ENCODE results near the gene PLPPR3.

Gene PLPPR3

DNA sequence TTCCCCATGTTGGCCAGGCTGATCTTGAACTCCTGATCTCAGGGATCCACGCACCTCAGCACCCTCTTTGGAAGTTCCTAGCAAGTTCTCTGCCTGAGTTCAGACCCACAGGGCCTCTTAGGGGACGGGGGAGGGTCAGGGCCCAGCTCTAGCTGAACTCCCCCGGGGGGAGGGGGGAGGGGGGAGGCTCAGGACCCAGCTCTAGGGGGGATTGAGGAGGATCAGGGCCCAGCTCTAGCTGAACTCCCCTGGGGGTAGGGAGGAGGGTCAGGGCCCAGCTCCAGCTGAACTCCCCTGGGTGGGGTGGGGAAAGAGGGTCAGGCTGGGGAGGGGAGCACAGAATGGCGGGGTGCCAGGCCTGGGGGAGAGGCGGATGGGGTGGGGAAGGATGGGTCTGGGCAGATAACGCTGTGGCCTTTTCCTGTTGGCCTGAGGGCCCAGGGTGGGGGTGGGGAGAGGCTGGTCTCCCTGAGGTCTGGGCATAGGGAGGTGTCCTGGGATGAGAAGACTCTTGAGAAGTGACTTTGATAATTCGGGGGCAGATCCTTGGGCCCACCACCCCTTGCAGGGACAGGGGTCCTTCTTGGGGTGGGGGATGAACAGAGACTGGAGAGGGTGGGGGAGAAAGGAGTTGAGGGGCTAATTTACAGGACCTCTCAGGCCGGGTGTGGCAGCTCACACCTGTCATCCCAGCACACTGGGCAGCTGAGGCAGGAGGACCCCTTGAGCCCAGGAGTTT, 30.0 kb downstream of the PLPPR3 start:
- H3K27me3 Mint-ChIP-seq: no peaks in the 10 kb centered on the region
- ATAC-seq (no peak), DNase-seq (no peak)
- no peak overlapping the region for H3K4me3 Mint-ChIP-seq
- H3K27ac Mint-ChIP-seq: no peak overlapping the region
- H3K9me3 Mint-ChIP-seq: no peaks in the 10 kb centered on the region
- H3K36me3 Mint-ChIP-seq (ENCODE audit: low read depth): no peaks in the 10 kb centered on the region
- peaks cover 4% of the 10 kb centered on the region for H3K4me1 Mint-ChIP-seq

DNA sequence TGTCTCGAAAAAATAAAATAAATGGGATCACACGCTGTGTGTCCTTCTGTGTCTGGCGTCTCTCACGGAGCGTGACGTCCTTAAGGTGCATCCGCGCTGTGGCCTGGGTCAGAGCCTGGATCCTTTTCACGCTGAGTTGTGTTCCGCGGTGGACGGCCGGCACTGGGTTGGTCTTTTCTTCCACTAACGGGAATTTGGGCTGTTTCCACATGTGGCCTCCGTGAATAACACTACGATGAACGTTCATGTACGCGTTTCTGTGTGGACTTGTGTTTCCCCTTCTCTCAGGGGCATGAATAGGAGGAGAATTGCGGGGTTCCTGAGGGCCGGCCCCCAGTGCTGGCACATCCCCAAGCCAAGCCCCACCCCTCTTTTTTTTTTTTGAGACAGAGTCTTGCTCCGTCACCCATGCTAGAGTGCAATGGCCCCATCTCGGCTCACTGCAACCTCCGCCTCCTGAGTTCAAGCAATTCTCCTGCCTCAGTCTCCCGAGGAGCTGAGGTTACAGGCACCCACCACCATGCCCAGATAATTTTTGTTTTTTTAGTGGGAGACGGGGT, 30.7 kb downstream of the PLPPR3 start:
- H3K27me3 Mint-ChIP-seq: no peaks in the 10 kb centered on the region

DNA sequence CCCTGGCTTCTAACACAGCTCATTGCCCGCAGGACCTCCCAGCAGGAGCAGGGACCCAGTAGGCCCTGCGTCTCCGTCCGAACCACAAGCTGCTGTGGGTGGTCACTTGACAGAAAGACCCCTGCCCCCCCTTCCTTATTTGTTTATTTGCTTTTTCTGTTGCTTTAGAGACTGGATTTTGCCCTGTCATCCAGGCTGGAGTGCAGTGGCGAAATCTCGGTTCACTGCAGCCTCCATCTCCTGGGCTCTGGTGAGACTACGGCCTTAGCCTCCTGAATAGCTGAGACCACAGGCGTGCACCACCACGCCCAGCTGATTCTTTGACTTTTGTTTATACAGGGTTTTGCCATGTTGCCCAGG, 32.1 kb downstream of the PLPPR3 start:
- no peaks in the 10 kb centered on the region for H3K9me3 Mint-ChIP-seq
- DNase-seq: no peak
- H3K27ac Mint-ChIP-seq: no peak overlapping the region
- ATAC-seq: no peak
- H3K4me1 Mint-ChIP-seq: peaks cover 2% of the 10 kb centered on the region
- no peak overlapping the region for H3K4me3 Mint-ChIP-seq
- no peaks in the 10 kb centered on the region for H3K36me3 Mint-ChIP-seq (ENCODE audit: low read depth)
- no peaks in the 10 kb centered on the region for H3K27me3 Mint-ChIP-seq

More for the DNA sequence above, 30.7 kb downstream of the PLPPR3 start:
- ATAC-seq: no peak
- no peak for DNase-seq
- H3K4me1 Mint-ChIP-seq: peaks cover 2% of the 10 kb centered on the region
- H3K4me3 Mint-ChIP-seq: no peak overlapping the region
- no peaks in the 10 kb centered on the region for H3K36me3 Mint-ChIP-seq (ENCODE audit: low read depth)
- no peak overlapping the region for H3K27ac Mint-ChIP-seq
- H3K9me3 Mint-ChIP-seq: no peaks in the 10 kb centered on the region

DNA sequence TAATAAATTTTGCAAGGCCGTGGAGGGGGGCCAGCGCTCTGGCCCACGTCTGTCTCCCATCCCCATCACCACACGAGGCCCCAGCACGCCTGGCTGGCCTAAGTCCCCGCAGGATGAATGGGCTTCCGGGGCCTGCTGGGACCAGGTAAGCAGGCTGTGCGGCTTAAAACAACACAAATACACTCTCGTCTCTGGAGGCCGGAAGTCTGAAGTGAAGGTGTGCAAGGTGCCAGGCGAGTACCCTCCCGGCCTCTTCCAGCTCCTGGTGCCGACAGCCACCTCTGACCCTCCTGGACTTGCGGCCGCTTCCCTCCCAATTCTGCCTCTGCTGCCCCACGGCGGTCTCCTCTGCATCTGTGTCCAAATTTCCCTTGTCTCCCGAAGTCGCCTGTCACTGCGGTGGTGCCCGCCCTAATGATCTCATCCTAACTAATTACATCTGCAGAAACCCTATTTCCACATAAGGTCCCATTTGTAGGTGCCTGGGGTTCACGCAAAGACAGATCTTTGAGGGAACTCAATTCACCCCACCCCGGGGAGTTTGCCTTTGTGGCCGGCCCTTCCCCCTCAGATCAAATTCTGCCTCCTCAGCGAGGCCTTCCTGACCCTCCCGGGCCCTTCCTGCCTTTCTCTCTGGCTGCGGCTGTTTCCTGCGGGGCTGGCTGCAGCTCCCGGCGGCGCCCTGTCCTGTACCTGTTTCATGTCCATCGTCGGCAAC, 32.6 kb downstream of the PLPPR3 start:
- H3K4me3 Mint-ChIP-seq: no peak overlapping the region
- peaks cover 2% of the 10 kb centered on the region for H3K4me1 Mint-ChIP-seq
- no peaks in the 10 kb centered on the region for H3K36me3 Mint-ChIP-seq (ENCODE audit: low read depth)
- DNase-seq: no peak
- H3K27ac Mint-ChIP-seq: no peak overlapping the region
- ATAC-seq: no peak
- no peaks in the 10 kb centered on the region for H3K27me3 Mint-ChIP-seq
- H3K9me3 Mint-ChIP-seq: no peaks in the 10 kb centered on the region

DNA sequence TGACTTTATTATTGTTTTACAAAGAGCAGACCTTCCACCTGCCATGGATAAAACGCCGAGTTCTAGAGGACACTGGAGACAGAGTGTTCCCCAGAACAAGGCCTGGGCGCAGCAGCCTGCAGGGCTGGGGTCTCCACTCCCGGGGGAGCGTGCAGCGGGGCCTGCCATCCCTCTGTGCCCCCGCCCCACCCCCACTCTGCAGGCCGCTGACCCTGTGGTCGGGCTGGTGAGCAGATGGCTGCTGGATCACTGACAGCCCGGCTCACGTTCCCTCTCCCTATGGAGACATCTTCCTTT, 33.1 kb downstream of the PLPPR3 start:
- Mint-ChIP-seq H3K27ac (no peak overlapping the region), H3K9me3 (no peaks in the 10 kb centered on the region)

DNA sequence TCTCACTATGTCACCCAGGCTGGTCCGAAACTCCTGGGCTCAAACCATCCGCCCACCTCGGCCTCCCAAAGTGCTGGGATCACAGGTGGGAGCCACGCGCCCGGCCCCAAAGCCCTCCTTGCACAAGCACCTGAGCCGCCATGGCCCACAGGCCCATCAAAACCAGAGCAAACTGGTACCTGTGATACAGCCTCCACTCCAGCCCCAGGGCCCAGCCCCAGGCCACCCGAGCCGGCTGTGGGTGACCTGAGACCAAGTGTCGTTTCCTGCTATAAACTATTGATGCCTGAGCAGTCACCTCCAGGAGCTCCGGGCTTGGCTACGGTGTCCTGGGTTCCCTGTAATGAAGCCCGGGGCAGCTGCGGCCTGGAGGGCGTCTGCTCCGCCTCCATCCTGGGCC, 34.2 kb downstream of the PLPPR3 start:
- H3K9me3 Mint-ChIP-seq: no peaks in the 10 kb centered on the region
- H3K4me1 Mint-ChIP-seq: peaks cover 2% of the 10 kb centered on the region
- H3K27me3 Mint-ChIP-seq: peaks cover 2% of the 10 kb centered on the region
- ATAC-seq: no peak
- no peak overlapping the region for H3K27ac Mint-ChIP-seq
- no peak overlapping the region for H3K4me3 Mint-ChIP-seq
- no peaks in the 10 kb centered on the region for H3K36me3 Mint-ChIP-seq (ENCODE audit: low read depth)
- no peak for DNase-seq

More for the DNA sequence above, 33.1 kb downstream of the PLPPR3 start:
- H3K27me3 Mint-ChIP-seq: no peaks in the 10 kb centered on the region
- DNase-seq: no peak
- H3K4me1 Mint-ChIP-seq: peaks cover 2% of the 10 kb centered on the region
- H3K4me3 Mint-ChIP-seq: no peak overlapping the region
- ATAC-seq: no peak
- no peaks in the 10 kb centered on the region for H3K36me3 Mint-ChIP-seq (ENCODE audit: low read depth)

DNA sequence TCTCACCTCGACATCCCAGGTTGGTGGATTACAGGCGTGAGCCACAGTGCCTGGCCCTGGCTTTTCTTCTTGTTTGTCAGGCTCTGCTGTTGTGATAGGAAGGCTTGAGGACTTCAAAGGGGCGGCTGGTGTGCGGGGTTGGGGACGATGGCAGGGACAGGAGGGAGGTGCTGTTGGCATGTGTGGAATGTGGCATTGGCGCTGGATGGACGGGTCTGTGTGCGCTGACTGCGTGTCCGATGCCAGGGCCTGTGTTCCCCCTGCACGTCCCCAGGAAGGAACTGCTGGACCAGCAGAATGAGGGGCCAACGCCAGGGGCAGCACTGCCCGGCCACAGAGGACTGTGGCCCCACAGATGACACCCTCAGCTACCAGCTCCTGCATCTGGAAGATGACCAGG, 37.2 kb downstream of the PLPPR3 start:
- Mint-ChIP-seq H3K27me3 (peaks cover 4% of the 10 kb centered on the region), H3K36me3 (ENCODE audit: low read depth) (no peaks in the 10 kb centered on the region), H3K4me1 (peaks cover 2% of the 10 kb centered on the region), H3K9me3 (no peaks in the 10 kb centered on the region), H3K4me3 (no peak overlapping the region), H3K27ac (no peak overlapping the region)
- DNase-seq (no peak), ATAC-seq (no peak)

DNA sequence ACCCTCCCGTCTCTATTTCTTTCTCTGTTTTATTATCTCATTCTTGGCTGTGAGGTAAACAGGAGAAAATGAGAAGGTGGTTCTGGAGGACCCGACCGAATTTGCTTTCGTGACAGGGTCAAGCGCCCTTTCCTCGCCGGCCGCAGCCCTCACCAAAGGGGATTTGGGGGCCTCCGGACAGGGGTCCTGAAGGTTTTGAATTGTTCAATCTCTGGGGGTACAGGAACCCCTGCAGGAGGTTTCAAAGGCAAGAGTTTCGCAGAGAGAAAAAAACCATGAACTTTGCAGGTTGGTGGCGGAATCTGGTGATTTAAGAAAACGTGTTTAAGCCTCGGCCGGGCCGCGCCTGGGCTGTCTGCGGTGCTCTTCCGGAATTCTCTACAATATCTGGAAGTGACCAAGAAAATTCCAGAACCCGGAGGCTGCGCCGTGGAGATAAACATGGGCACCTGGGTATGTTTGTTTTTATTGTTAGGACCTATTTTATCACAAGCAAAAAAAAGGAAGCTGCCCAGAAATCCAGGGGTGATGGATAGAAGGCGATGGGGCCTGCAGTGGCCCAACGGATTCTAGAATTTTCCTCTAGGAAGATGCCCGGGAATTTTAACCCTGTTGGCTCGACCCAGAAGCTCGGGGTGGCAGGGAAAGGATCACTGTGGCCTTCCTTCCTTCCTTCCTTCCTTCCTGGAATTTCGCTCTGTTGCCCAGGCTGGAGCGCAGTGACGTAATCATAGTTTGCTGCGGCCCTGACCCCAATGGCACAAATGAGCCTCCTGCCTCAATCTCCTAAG, 38.7 kb downstream of the PLPPR3 start:
- H3K4me3 Mint-ChIP-seq: no peak overlapping the region
- peaks cover 4% of the 10 kb centered on the region for H3K27me3 Mint-ChIP-seq
- DNase-seq: no peak
- no peaks in the 10 kb centered on the region for H3K9me3 Mint-ChIP-seq
- ATAC-seq: no peak
- H3K27ac Mint-ChIP-seq: no peak overlapping the region
- H3K36me3 Mint-ChIP-seq (ENCODE audit: low read depth): no peaks in the 10 kb centered on the region
- no peaks in the 10 kb centered on the region for H3K4me1 Mint-ChIP-seq

DNA sequence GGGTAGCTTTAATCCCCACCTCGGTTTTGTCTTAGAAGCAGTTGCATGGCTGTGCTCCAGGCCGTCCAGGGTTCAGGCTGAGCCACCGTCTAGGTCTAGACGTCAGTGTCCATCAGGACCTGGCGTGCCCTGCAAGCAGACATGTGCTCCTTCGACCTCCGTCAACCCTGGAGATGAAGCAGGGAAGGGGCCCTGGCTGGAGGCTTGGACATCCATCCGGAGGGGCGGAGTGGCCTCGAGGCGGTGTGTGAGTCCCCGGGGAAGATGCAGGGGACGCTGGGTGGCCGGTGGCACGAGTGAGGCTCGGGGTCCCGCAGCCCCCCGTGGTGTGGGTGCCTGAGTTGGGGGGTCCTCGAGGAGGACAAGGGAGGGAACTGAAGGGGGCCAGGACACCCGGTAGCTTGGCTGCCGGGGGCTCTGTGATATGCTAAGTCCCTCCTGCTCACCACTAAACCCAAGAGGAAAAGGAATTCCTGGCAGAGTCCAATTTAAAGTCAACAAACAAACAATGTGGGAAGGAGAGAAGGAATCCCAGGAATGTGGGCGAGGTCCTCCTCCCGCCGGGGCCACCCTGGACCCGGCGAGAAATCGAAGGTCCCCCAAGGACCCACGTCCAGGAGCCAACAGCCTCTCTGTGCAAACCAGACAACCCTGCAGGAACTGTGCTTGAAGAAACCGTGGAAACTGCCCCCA, 39.4 kb downstream of the PLPPR3 start:
- ATAC-seq (no peak), DNase-seq (no peak)
- no peak overlapping the region for H3K4me3 Mint-ChIP-seq
- no peak overlapping the region for H3K27ac Mint-ChIP-seq
- no peaks in the 10 kb centered on the region for H3K4me1 Mint-ChIP-seq
- H3K27me3 Mint-ChIP-seq: peaks cover 4% of the 10 kb centered on the region
- H3K9me3 Mint-ChIP-seq: no peaks in the 10 kb centered on the region
- H3K36me3 Mint-ChIP-seq (ENCODE audit: low read depth): no peaks in the 10 kb centered on the region

DNA sequence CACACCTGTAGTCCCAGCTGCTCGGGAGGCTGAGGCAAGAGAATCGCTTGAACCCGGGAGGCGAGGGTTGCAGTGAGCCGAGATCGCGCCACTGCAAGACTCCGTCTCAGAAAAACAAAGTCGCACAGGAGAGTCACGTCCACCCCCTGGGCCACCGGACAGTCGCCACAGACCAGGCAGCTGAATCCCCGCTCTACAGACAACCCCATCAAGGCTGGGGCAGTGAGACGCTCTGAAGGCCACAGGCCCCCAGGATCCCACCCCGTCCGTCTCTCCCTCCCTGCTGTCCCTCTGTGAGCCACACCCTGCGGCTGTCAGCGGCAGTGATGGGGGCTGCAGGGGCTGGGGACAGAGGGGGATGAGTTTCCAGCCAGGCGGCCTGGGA, 40.0 kb downstream of the PLPPR3 start:
- no peaks in the 10 kb centered on the region for H3K36me3 Mint-ChIP-seq (ENCODE audit: low read depth)
- DNase-seq (no peak), ATAC-seq (no peak)
- peaks cover 4% of the 10 kb centered on the region for H3K27me3 Mint-ChIP-seq
- H3K9me3 Mint-ChIP-seq: no peaks in the 10 kb centered on the region
- no peak overlapping the region for H3K4me3 Mint-ChIP-seq
- H3K27ac Mint-ChIP-seq: no peak overlapping the region
- no peaks in the 10 kb centered on the region for H3K4me1 Mint-ChIP-seq

DNA sequence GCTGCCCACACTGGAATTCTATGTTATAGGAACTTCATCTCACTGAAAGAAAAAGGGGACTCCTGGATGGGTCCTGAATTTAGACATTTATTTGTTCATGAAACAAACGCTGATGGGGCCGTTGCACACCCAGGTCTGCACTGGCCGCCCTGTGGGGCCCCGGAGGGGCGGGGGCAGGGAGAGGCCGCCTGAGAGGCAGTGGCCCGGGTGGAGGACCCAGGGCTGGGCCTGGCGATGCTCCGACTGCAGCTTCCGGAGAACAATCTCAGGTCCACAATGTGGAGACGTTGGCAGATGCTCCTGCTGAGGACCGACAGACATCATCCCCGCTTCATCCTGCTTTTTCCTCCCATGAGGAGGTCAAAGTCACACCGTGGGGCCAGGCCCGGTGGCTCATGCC, 40.8 kb downstream of the PLPPR3 start:
- DNase-seq (no peak), ATAC-seq (no peak)
- Mint-ChIP-seq H3K9me3 (no peaks in the 10 kb centered on the region), H3K27ac (no peak overlapping the region), H3K4me1 (no peaks in the 10 kb centered on the region), H3K4me3 (no peak overlapping the region), H3K27me3 (peaks cover 4% of the 10 kb centered on the region), H3K36me3 (ENCODE audit: low read depth) (no peaks in the 10 kb centered on the region)

DNA sequence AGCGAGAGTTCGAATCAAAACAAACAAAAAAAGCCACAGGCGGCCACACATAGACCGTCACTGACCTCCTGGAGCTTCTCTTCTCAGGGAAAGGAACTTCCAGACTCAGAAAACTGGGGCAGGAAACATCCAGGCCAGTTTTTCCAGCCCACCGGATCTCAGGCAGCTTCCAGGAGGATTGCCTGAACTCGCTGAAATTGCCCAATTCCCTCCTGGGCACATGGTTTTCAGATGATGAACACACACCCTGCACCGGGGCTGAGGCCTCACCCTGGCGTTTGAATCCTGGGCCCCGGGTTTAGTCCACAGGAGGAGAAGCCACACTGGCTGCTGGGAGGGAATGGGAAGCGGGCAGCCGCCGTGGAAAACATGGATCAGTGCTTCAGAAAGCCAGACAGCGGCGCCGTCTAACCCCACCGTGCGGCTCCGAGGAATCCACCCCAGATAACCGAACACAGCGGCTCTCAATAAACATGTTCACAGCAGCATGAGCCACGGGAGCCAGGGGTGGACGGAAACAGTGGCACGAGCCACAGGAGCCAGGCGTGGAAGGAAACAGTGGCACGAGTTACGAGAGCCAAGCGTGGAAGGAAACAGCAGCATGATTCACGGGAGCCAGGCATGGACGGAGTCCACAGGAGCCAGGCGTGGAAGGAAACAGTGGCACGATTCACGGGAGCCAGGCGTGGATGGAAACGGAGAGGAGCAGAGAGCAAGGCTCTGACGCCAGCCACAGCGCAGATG, 42.7 kb downstream of the PLPPR3 start:
- Mint-ChIP-seq H3K9me3 (no peaks in the 10 kb centered on the region), H3K36me3 (ENCODE audit: low read depth) (no peaks in the 10 kb centered on the region), H3K27ac (no peak overlapping the region), H3K4me3 (no peak overlapping the region), H3K27me3 (peaks cover 4% of the 10 kb centered on the region), H3K4me1 (no peaks in the 10 kb centered on the region)
- DNase-seq (no peak), ATAC-seq (no peak)

DNA sequence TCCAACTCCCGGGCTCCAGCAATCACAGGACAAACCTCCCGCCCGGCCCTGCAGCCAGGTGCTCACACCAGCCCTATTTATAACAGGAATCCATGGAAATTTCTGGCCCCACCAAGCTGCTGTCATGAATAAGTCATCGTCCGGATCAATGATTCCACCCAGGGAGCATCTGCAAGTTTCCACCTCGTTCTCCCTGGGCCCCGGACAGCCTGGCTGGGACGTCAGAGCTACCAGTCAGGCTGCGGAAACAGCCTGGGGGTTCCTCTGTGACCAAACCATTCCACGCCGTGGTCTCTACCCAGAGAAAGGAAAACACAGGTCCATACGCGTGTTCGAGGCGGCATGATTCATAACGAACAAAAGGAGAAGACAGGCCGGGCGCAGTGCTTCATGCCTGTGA, 45.2 kb downstream of the PLPPR3 start:
- ATAC-seq: no peak
- DNase-seq: no peak
- no peaks in the 10 kb centered on the region for H3K4me1 Mint-ChIP-seq
- H3K27ac Mint-ChIP-seq: no peak overlapping the region
- H3K27me3 Mint-ChIP-seq: peaks cover 5% of the 10 kb centered on the region
- no peaks in the 10 kb centered on the region for H3K9me3 Mint-ChIP-seq
- H3K36me3 Mint-ChIP-seq (ENCODE audit: low read depth): no peaks in the 10 kb centered on the region
- H3K4me3 Mint-ChIP-seq: no peak overlapping the region

All from activated naive CD8-positive, alpha-beta T cell treated with anti-CD3 and anti-CD28 coated beads, Interleukin-2, amount 50 U/mL, for 24 hours (primary cell).